ENCODE results near the gene RGS6.

- TF ChIP-seq CTCF (IDR thresholded peaks at IDR 0.05) (no peak), POLR2A (IDR thresholded peaks at IDR 0.05) (no peak)
Observed at GRCh38 chr14:71913342-71913741, 18.9 kb upstream of the RGS6 start.

Measured in thyroid gland (tissue), 4 donors.